Muscle of leg (tissue), 11 donors: ENCODE results near the gene MCM9. TPM values are rescaled to one million over a fixed set of nuclear protein-coding genes. Genes with fewer than 3 reads are reported as not detected.

Experiments used
- DNase-seq: peaks from one replicate; pipeline ENCODE4 v3.0.0; 2013
- H3K27ac ChIP-seq: one replicate; pipeline ENCODE4 v1.5.1; 2013; ENCODE audit warnings: mild to moderate bottlenecking, low read length, control low read depth
- H3K27me3 ChIP-seq: one replicate; pipeline ENCODE4 v1.6.1; 2013; ENCODE audit warnings: low read length; ENCODE audit not compliant: control insufficient read depth, insufficient read depth
- H3K36me3 ChIP-seq: one replicate; pipeline ENCODE4 v1.6.1; 2013; ENCODE audit warnings: low read length; ENCODE audit not compliant: control insufficient read depth, insufficient read depth
- H3K4me1 ChIP-seq: one replicate; pipeline ENCODE4 v1.6.1; 2013; ENCODE audit warnings: low read length; ENCODE audit not compliant: control insufficient read depth, insufficient read depth
- H3K4me3 ChIP-seq: one replicate; pipeline ENCODE4 v1.5.1; 2013; ENCODE audit warnings: low read length, control low read depth
- H3K9me3 ChIP-seq: replicated peaks from 2 replicates; pipeline ENCODE4 v1.6.1; 2013; ENCODE audit warnings: low read depth, low read length; ENCODE audit not compliant: control insufficient read depth
- WGBS: methylation state at CpG from one replicate; pipeline ENCODE4 v1.1.5; 2013; ENCODE audit warnings: missing lambda C conversion rate; ENCODE audit not compliant: insufficient coverage; 5-methylcytosine and 5-hydroxymethylcytosine counted together
- polyA plus RNA-seq, 8 donors: library from polyadenylated mRNA; unstranded; fragments of 120-200 nt; gene quantifications; one replicate each; pipeline versions ENCODE4 v1.2.1 to v1.2.3, GENCODE V29; 2013; ENCODE audit warnings: inconsistent platforms in 1 of 8, low replicate concordance in 1 of 8; ENCODE audit not compliant: insufficient read length in 8 of 8, insufficient read depth in 1 of 8
- total RNA-seq: library from RNA; stranded (reverse); fragments of 120-200 nt; gene quantifications from one replicate; pipeline ENCODE4 v1.2.4, GENCODE V29; 2013

The MCM9 gene
- total and polyA plus RNA-seq, 9 donors = 10.1 to 14.5 (median 12.5) TPM

DNA sequence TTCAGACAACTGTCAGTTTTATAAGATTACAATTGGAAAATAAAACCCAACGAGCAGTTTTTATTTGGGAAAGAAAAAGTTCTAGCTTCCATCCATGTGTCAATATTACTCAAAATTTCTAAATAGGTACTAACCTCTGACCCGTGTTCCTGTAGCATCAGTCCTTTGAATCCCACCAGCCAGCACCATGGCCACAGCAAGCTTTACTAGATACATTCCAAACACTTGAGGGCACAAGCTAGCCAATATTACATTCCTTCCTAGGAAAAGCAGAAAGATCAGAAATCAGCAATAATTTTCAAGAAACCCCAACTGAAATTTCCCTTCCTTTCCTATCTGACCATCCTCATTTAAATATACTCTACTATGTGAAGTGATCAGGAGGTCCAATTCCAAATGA is 21.8 kb downstream of the MCM9 start:
- Histone ChIP-seq H3K27me3 (no peaks in the 10 kb centered on the region), H3K36me3 (peaks cover 34% of the 10 kb centered on the region), H3K4me1 (no peaks in the 10 kb centered on the region), H3K4me3 (no peak overlapping the region), H3K27ac (no peak overlapping the region), H3K9me3 (no peaks in the 10 kb centered on the region)
- 85% methylated on average over 1 of the region's 2 CpGs for WGBS
- no peak for DNase-seq

DNA sequence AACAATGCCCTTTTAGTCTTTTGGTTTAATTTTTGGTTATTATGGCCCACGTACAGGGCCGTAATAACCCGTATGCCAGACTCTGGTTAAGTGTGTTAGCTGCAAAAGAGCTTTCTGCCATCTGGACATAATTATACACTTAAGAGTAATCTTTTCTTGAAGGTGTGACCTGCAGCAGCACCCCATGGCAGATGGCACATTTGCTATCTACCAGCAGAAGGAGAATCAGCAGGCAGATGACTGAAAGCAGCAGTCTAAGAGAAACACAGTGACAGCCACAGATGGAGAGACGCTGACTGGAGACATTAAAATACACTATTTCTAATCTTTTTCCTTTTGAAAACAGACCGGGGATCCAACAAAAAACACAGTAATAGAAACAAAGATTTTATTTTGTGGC is 22.3 kb downstream of the MCM9 start:
- H3K4me1 ChIP-seq = no peaks in the 10 kb centered on the region
- H3K9me3 ChIP-seq = no peaks in the 10 kb centered on the region
- no CpG with 5 or more reads among the region's 5 CpGs for WGBS
- peaks cover 36% of the 10 kb centered on the region for H3K36me3 ChIP-seq
- no peak overlapping the region for H3K27ac ChIP-seq
- no peak for DNase-seq
- no peak overlapping the region for H3K4me3 ChIP-seq
- no peaks in the 10 kb centered on the region for H3K27me3 ChIP-seq

DNA sequence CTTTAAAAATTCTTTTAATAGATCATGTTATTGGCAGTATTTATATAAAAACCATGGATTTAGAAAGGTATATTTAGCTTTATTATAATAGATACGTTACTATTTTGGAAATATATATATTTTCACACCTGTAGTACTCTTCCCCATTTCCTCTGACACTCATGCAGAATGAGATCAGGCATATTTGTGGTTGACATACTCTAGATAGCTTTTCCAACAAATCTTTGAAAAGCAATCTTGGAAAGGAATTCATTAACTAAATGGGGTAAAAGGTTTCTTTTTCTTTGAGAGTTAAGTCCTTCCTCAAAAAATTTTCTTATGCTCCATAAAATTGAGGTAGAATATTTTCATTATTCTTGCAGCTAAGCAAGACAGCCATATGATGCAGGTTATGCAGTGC is 26.5 kb downstream of the MCM9 start:
- no peak overlapping the region for H3K4me3 ChIP-seq
- H3K36me3 ChIP-seq = peaks cover 32% of the 10 kb centered on the region
- H3K27me3 ChIP-seq = no peaks in the 10 kb centered on the region
- H3K9me3 ChIP-seq = no peaks in the 10 kb centered on the region
- no peaks in the 10 kb centered on the region for H3K4me1 ChIP-seq
- no peak for DNase-seq
- no CpG with 5 or more reads among the region's 1 CpG for WGBS
- no peak overlapping the region for H3K27ac ChIP-seq

DNA sequence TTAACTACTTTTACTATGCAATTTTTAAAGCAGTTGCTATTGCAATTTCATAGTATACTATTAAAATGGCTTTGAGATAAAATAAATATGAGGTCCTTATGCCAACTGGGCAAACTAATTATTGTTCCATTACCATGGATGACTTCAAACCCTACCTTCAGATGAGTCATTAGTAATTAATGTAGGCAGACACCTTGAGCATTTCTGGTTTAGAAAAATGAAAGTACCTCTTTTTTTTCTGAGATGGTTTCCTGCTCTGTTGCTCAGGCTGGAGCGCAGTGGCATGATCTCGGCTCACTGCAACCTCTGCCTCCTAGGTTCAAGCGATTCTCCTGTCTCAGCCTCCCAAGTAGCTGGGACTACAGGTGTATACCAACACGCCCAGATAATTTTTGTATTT is 29.1 kb downstream of the MCM9 start:
- Histone ChIP-seq H3K27me3 (no peaks in the 10 kb centered on the region), H3K27ac (no peak overlapping the region), H3K4me3 (no peak overlapping the region), H3K4me1 (no peaks in the 10 kb centered on the region), H3K36me3 (peaks cover 30% of the 10 kb centered on the region), H3K9me3 (no peaks in the 10 kb centered on the region)
- no peak for DNase-seq
- no CpG with 5 or more reads among the region's 4 CpGs for WGBS

DNA sequence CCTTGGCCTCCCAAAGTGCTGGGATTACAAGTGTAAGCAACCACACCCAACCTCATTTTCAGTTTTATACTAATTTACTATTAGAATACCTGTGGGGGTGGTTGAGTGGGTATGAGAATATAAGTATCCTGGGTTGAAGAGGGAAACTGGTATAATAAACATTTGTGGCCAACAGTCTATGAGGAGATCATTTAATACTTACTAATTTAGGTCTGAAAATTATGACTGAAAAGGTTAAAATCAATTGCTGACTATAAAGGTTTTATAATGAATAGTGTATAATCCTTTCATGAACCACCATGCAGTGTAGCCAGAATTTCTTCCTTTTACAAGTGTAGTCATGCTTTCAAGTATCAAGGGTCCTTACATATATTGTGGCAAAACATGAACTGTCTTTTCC is 29.9 kb downstream of the MCM9 start:
- Histone ChIP-seq H3K4me1 (no peaks in the 10 kb centered on the region), H3K36me3 (peaks cover 33% of the 10 kb centered on the region), H3K27me3 (no peaks in the 10 kb centered on the region), H3K9me3 (no peaks in the 10 kb centered on the region), H3K27ac (no peak overlapping the region), H3K4me3 (no peak overlapping the region)
- DNase-seq = no peak

DNA sequence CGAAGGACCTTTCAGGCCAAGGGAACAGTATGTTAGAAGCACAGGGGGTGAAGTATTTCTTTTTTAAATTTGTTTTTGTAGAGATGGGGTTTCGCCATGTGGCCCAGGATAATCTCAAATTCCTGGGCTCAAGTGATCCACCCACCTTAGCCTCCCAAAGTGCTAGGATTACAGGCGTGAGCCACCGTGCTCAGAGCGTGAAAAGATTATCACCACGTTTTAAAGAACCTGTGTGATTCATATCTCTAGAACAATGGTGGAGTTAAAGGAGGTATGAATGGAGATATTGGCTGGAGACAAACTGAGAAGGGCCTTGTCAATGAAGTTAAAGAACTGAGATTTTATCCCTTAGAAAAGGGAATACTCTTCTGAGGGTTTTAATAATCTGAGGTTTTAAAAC is 31.3 kb downstream of the MCM9 start:
- Histone ChIP-seq H3K4me1 (no peaks in the 10 kb centered on the region), H3K27me3 (no peaks in the 10 kb centered on the region), H3K36me3 (peaks cover 31% of the 10 kb centered on the region), H3K9me3 (no peaks in the 10 kb centered on the region), H3K4me3 (no peak overlapping the region), H3K27ac (no peak overlapping the region)
- WGBS = 100% methylated on average over 1 of the region's 6 CpGs
- no peak for DNase-seq

DNA sequence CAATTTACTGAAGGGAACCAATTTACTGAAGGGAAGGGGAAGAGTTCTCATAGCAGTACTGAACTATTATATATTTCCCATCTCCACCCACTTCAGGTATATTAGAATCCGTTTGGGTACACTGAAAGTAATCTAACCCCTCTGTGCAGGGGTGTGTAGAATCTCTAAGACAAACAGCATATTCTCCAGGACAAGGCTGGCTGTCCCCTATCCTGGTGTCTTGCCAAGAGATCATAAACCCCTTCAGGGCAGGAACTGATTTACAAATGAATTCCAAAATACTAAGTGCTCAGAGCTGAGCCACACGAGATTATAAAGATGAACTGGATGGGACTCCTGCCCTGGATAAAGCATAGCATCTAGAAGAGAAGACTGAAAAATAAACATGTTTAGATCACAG is 31.8 kb downstream of the MCM9 start:
- Histone ChIP-seq H3K36me3 (peaks cover 31% of the 10 kb centered on the region), H3K4me1 (no peaks in the 10 kb centered on the region), H3K4me3 (no peak overlapping the region), H3K27ac (no peak overlapping the region), H3K27me3 (no peaks in the 10 kb centered on the region), H3K9me3 (no peaks in the 10 kb centered on the region)
- no peak for DNase-seq
- no CpG with 5 or more reads among the region's 2 CpGs for WGBS

DNA sequence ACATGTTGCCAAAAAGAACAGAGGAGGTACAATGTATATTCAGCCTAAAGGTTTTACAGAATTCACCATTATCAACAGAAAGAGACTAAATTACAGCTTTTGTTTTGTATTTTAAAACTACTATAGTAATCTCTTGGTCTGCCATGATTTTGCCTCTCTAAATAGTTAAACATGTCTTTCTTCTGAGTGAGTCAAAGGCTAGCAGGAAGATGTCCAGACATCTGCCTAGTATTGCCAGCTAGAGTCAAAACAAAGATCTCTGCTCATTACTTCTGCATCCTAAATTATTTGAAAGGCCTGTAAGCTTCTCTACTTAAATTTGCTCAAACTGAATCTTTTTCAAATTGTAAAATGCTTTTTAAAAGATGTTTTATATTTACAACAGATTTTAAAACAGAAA is 32.2 kb downstream of the MCM9 start:
- no peak overlapping the region for H3K4me3 ChIP-seq
- no peak overlapping the region for H3K27ac ChIP-seq
- DNase-seq = no peak
- H3K36me3 ChIP-seq = peaks cover 28% of the 10 kb centered on the region
- H3K9me3 ChIP-seq = no peaks in the 10 kb centered on the region
- no peaks in the 10 kb centered on the region for H3K27me3 ChIP-seq
- no peaks in the 10 kb centered on the region for H3K4me1 ChIP-seq

DNA sequence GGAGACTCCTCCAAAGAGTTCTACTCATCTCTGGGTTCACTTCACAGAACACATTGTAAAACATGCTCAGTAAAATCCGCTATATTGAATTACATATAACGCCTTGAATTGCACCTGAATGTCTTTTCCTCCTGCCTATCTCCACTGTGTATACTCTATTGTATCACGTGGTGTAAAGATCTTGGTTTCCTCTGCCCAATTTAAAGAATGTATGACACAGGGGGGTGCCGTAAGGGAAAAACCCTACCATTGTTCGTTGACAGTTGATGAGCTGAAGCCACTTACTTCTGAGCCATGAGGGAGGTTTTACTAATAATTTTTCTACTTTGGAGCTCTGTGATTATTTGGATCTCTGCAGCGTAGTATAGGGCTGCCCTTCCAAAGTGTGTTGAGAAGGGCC is 35.0 kb downstream of the MCM9 start:
- Histone ChIP-seq H3K36me3 (peaks cover 17% of the 10 kb centered on the region), H3K27me3 (no peaks in the 10 kb centered on the region), H3K4me3 (no peak overlapping the region), H3K4me1 (no peaks in the 10 kb centered on the region), H3K27ac (no peak overlapping the region), H3K9me3 (no peaks in the 10 kb centered on the region)
- DNase-seq = no peak
- WGBS = 80% methylated on average over 1 of the region's 6 CpGs

DNA sequence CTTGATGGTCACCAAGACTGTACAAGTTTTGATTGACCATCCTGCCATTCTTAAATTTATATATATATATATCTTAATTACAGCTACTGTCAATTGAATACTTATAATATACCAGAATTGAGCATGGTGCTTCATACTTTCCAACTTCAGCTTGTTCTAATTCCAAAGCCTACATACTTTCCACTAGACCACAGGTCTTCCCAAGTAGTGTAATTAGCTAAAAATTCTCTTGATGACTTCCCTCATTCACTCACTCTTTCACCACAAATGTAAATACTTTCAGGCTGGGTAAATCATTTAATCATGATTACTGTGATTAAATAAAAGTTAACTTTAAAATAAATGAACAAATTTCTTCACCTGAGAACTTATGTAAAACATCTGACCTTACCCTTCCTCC is 37.6 kb downstream of the MCM9 start:
- Histone ChIP-seq H3K36me3 (peaks cover 7% of the 10 kb centered on the region), H3K27ac (no peak overlapping the region), H3K4me3 (no peak overlapping the region), H3K9me3 (no peaks in the 10 kb centered on the region), H3K27me3 (no peaks in the 10 kb centered on the region), H3K4me1 (no peaks in the 10 kb centered on the region)
- no peak for DNase-seq

DNA sequence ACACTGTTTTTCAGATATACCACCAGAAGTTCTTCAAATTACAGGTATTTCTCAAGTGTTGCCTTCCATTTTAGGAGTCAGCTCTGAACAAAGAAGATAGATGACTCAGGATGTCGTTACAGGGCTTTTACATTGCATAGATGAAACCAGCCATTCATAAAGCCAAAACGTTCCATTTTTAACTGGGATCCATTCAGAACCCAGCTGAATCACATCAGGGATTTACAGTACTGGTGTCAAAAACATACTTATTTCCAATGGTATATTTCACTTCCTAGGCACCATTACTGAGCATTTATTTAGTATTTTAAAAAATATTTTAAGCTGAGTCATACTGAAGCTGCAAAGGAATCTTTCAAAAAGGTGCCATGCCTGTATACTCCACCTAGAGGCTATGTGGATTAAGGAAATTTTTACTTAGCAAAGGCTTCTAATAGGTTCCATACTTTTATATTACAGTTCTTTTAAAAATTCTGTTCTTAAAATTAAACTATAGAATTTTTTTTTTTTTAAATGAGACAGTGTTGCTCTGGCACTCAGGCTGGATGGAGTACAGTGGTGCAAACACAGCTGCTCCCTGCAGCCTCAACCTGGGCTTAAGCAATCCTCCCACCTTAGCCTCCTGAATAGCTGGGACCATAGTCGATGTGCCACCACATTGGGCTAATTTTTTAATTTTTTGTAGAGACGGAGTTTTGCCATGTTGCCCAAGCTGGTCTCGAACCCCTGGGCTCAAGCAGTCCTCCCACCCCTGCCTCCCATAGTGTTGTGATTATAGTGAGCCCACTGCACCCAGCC is 38.4 kb downstream of the MCM9 start:
- Histone ChIP-seq H3K4me1 (no peaks in the 10 kb centered on the region), H3K27me3 (no peaks in the 10 kb centered on the region), H3K36me3 (peaks cover 7% of the 10 kb centered on the region), H3K4me3 (no peak overlapping the region), H3K27ac (no peak overlapping the region), H3K9me3 (no peaks in the 10 kb centered on the region)
- DNase-seq = no peak
- WGBS = no CpG with 5 or more reads among the region's 5 CpGs
